Measurements from ENCODE around the gene CCHCR1. TPM values are rescaled to one million over a fixed set of nuclear protein-coding genes. Genes with fewer than 3 reads are reported as not detected.

CCHCR1 gene
- total and polyA plus RNA-seq, 9 of the 15 experiments (the other 6 are each of a cell fraction or from before 2014, with no cell fraction given), result 1.2 to 47.3 (median 32.0) TPM

- TF ChIP-seq GTF3C2 (IDR thresholded peaks at IDR 0.05; ENCODE audit: borderline replicate concordance, extremely low read depth, insufficient read length) (no peak), HDGF (IDR thresholded peaks at IDR 0.05) (no peak), WHSC1 (IDR thresholded peaks at IDR 0.05; ENCODE audit: low read length) (no peak), E2F3 (CRISPR knock-in tag; IDR thresholded peaks at IDR 0.05) (peak; percentile 93), SIRT6 (IDR thresholded peaks at IDR 0.05; ENCODE audit: low read depth, low read length) (no peak), ZFP36 (IDR thresholded peaks at IDR 0.05; ENCODE audit: low read depth, low read length, partially characterized antibody) (no peak), NR1H2 (CRISPR knock-in tag; IDR thresholded peaks at IDR 0.05) (0 out of 2 replicates have a peak, but pooled peaks have one; percentile 54), POLR3G (IDR thresholded peaks at IDR 0.05; ENCODE audit: extremely low read depth, insufficient read length, insufficient replicate concordance) (no peak), CUX1 (CRISPR knock-in tag; IDR thresholded peaks at IDR 0.05) (no peak), C11orf30 (IDR thresholded peaks at IDR 0.05; ENCODE audit: low read depth) (peak; percentile 68; the same call in 1 of the 2 replicates)
- TF ChIP-seq, protein P1, sequence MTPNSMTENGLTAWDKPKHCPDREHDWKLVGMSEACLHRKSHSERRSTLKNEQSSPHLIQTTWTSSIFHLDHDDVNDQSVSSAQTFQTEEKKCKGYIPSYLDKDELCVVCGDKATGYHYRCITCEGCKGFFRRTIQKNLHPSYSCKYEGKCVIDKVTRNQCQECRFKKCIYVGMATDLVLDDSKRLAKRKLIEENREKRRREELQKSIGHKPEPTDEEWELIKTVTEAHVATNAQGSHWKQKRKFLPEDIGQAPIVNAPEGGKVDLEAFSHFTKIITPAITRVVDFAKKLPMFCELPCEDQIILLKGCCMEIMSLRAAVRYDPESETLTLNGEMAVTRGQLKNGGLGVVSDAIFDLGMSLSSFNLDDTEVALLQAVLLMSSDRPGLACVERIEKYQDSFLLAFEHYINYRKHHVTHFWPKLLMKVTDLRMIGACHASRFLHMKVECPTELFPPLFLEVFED (CRISPR knock-in tag; conservative IDR thresholded peaks at IDR 0.05), result no peak
- TF ChIP-seq, protein P2, sequence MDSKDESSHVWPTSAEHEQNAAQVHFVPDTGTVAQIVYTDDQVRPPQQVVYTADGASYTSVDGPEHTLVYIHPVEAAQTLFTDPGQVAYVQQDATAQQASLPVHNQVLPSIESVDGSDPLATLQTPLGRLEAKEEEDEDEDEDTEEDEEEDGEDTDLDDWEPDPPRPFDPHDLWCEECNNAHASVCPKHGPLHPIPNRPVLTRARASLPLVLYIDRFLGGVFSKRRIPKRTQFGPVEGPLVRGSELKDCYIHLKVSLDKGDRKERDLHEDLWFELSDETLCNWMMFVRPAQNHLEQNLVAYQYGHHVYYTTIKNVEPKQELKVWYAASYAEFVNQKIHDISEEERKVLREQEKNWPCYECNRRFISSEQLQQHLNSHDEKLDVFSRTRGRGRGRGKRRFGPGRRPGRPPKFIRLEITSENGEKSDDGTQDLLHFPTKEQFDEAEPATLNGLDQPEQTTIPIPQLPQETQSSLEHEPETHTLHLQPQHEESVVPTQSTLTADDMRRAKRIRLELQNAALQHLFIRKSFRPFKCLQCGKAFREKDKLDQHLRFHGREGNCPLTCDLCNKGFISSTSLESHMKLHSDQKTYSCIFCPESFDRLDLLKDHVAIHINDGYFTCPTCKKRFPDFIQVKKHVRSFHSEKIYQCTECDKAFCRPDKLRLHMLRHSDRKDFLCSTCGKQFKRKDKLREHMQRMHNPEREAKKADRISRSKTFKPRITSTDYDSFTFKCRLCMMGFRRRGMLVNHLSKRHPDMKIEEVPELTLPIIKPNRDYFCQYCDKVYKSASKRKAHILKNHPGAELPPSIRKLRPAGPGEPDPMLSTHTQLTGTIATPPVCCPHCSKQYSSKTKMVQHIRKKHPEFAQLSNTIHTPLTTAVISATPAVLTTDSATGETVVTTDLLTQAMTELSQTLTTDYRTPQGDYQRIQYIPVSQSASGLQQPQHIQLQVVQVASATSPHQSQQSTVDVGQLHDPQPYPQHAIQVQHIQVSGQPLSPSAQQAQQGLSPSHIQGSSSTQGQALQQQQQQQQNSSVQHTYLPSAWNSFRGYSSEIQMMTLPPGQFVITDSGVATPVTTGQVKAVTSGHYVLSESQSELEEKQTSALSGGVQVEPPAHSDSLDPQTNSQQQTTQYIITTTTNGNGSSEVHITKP (IDR thresholded peaks at IDR 0.05; ENCODE audit: partially characterized antibody), result peak; percentile 78
These were observed 699 bp upstream of the CCHCR1 start, which contains the start of gene TCF19 (continued) for GRCh38 chr6:31158140-31158862.
